Mononuclear cell (primary cell): ENCODE results near the gene ACHE. TPM values are rescaled to one million over a fixed set of nuclear protein-coding genes. Genes with fewer than 3 reads are reported as not detected.

Source experiments
- H3K27me3 ChIP-seq: 2 replicates; pipeline ENCODE4 v1.6.0; 2011; ENCODE audit warnings: low read length, control low read depth; ENCODE audit not compliant: insufficient read depth
- H3K4me1 ChIP-seq: 2 replicates; pipeline ENCODE4 v1.5.1; 2011; ENCODE audit warnings: mild to moderate bottlenecking, low read length, control low read depth; ENCODE audit not compliant: insufficient read depth
- H3K4me3 ChIP-seq: 2 replicates; pipeline ENCODE4 v1.5.1; 2011; ENCODE audit warnings: mild to moderate bottlenecking, low read length, moderate library complexity
- H3K9me3 ChIP-seq: 2 replicates; pipeline ENCODE4 v1.5.1; 2011; ENCODE audit warnings: low read depth, mild to moderate bottlenecking, control low read depth, low read length
- total RNA-seq: library from RNA; depleted of rRNA; stranded (reverse); fragments of >200 nt; gene quantifications from one replicate; pipeline ENCODE4 v1.2.3, GENCODE V29; 2012

ACHE gene
- total RNA-seq, 1 donor = 0.21 TPM

- Histone ChIP-seq H3K4me3 (no peak overlapping the region), H3K9me3 (no peaks in the 10 kb centered on the region), H3K27me3 (no peaks in the 10 kb centered on the region), H3K4me1 (peaks cover 19% of the 10 kb centered on the region)
Measured at GRCh38 chr7:100880645-100881044, 15.0 kb downstream of the ACHE start.

GRCh38 chr7:100879685-100880261, 15.9 kb downstream of the ACHE start:
- Histone ChIP-seq H3K4me3 (no peak overlapping the region), H3K4me1 (peaks cover 18% of the 10 kb centered on the region), H3K27me3 (no peaks in the 10 kb centered on the region), H3K9me3 (no peaks in the 10 kb centered on the region)

- H3K4me3 ChIP-seq = no peak overlapping the region
- no peaks in the 10 kb centered on the region for H3K9me3 ChIP-seq
- H3K4me1 ChIP-seq = peaks cover 28% of the 10 kb centered on the region
- no peaks in the 10 kb centered on the region for H3K27me3 ChIP-seq
Measured at GRCh38 chr7:100878685-100879084, 17.0 kb downstream of the ACHE start.

GRCh38 chr7:100878013-100878412, 17.7 kb downstream of the ACHE start:
- Histone ChIP-seq H3K9me3 (no peaks in the 10 kb centered on the region), H3K4me1 (peaks cover 28% of the 10 kb centered on the region), H3K27me3 (no peaks in the 10 kb centered on the region)

GRCh38 chr7:100875356-100875751, 20.3 kb downstream of the ACHE start:
- Histone ChIP-seq H3K9me3 (no peaks in the 10 kb centered on the region), H3K4me3 (peak overlapping the region; percentile 63), H3K27me3 (no peaks in the 10 kb centered on the region), H3K4me1 (peaks cover 28% of the 10 kb centered on the region)

More at GRCh38 chr7:100878013-100878412, 17.7 kb downstream of the ACHE start:
- no peak overlapping the region for H3K4me3 ChIP-seq

- H3K27me3 ChIP-seq = no peaks in the 10 kb centered on the region
- H3K4me1 ChIP-seq = peaks cover 28% of the 10 kb centered on the region
- H3K9me3 ChIP-seq = no peaks in the 10 kb centered on the region
- peak within 1 kb of the TSS; percentile 63 for H3K4me3 ChIP-seq
Measured at GRCh38 chr7:100874577-100875355, 20.9 kb downstream of the ACHE start, which contains the start of gene SRRT. TSS of gene SRRT (plus strand) at chr7:100875103. CDS start at chr7:100875591, 488 bp downstream.

- peaks cover 28% of the 10 kb centered on the region for H3K4me1 ChIP-seq
- peak overlapping the region; percentile 63 for H3K4me3 ChIP-seq
- H3K27me3 ChIP-seq = no peaks in the 10 kb centered on the region
- no peaks in the 10 kb centered on the region for H3K9me3 ChIP-seq
Measured at GRCh38 chr7:100874300-100874576, 21.4 kb downstream of the ACHE start.

GRCh38 chr7:100873599-100874299, 21.9 kb downstream of the ACHE start:
- Histone ChIP-seq H3K4me3 (no peak overlapping the region), H3K9me3 (no peaks in the 10 kb centered on the region), H3K4me1 (peaks cover 28% of the 10 kb centered on the region), H3K27me3 (no peaks in the 10 kb centered on the region)

GRCh38 chr7:100867776-100868485, 27.8 kb downstream of the ACHE start:
- H3K9me3 ChIP-seq = no peaks in the 10 kb centered on the region
- peak overlapping the region; percentile 39 for H3K4me3 ChIP-seq
- no peaks in the 10 kb centered on the region for H3K27me3 ChIP-seq
- peaks cover 26% of the 10 kb centered on the region for H3K4me1 ChIP-seq

- Histone ChIP-seq H3K4me3 (peak within 1 kb of the TSS; percentile 39), H3K9me3 (no peaks in the 10 kb centered on the region), H3K4me1 (peaks cover 26% of the 10 kb centered on the region), H3K27me3 (no peaks in the 10 kb centered on the region)
Measured at GRCh38 chr7:100867040-100867775, 28.5 kb downstream of the ACHE start, which contains the start of gene TRIP6. TSS of gene TRIP6 (plus strand) at chr7:100867387. CDS start at chr7:100867498, 111 bp downstream.

- peaks cover 26% of the 10 kb centered on the region for H3K4me1 ChIP-seq
- no peaks in the 10 kb centered on the region for H3K9me3 ChIP-seq
- H3K27me3 ChIP-seq = no peaks in the 10 kb centered on the region
- H3K4me3 ChIP-seq = no peak overlapping the region
Measured at GRCh38 chr7:100866729-100867039, 29.0 kb downstream of the ACHE start.

- Histone ChIP-seq H3K9me3 (no peaks in the 10 kb centered on the region), H3K4me3 (no peak overlapping the region), H3K27me3 (no peaks in the 10 kb centered on the region), H3K4me1 (peaks cover 26% of the 10 kb centered on the region)
Measured at GRCh38 chr7:100865938-100866728, 29.6 kb downstream of the ACHE start.

- H3K9me3 ChIP-seq = no peaks in the 10 kb centered on the region
- H3K4me3 ChIP-seq = no peak overlapping the region
- peaks cover 26% of the 10 kb centered on the region for H3K4me1 ChIP-seq
- H3K27me3 ChIP-seq = no peaks in the 10 kb centered on the region
Measured at GRCh38 chr7:100865372-100865911, 30.2 kb downstream of the ACHE start.
